Activated CD8-positive, alpha-beta memory T cell treated with anti-CD3 and anti-CD28 coated beads, Interleukin-2, amount 50 U/mL, for 24 hours (primary cell): ENCODE data around the gene EBI3.
"Not testable (repeated sequence)": the region's sequence is repeated elsewhere in the genome, so short reads cannot be mapped to it uniquely, and the experiment has no call there.

Source experiments
- DNase-seq: peaks from one replicate; pipeline ENCODE4 v3.0.0-alpha.2; 2020; ENCODE audit errors: extremely low read depth

EBI3 gene

DNA sequence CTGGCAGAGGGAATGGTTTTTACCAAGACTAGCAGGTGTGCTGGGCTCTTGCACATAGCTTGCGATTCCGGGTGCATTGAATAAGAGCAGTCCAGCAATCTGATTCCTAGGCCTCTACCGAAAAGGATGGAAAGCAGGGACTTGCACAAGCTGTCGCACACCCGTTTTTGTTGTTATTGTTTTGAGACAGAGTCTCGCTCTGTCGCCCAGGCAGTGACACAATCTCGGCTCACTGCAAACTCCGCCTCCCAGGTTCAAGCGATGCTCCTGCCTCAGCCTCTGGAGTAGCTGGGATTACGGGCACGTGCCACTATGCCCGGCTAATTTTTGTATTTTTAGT, 5.5 kb downstream of the EBI3 start:
- DNase-seq = no peak

- not testable (repeated sequence) for DNase-seq
Observed at GRCh38 chr19:4237510-4237909, 8.2 kb downstream of the EBI3 start.

DNA sequence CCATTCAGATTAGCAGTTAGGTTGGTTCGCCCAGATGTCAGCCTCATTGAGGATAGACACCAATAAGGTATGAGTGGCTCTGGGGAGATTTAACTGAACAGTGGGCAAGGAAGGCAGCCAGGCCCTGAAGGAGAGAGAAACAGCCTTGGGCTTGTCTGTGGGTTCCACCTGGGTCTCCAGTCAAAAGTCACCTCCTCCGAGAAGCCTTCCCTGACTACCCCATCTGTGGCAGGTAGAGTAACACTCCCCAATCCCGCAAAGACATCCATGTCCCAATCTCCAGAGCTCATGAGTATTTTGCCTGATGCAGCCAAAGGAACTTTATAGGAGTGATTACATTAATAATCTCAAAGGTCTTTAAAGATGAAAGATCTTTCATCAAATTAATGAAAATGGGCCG, 9.5 kb downstream of the EBI3 start:
- DNase-seq = no peak

GRCh38 chr19:4241824-4242430, 12.6 kb downstream of the EBI3 start:
- no peak for DNase-seq

GRCh38 chr19:4245938-4246337, 16.6 kb downstream of the EBI3 start:
- not testable (repeated sequence) for DNase-seq

DNA sequence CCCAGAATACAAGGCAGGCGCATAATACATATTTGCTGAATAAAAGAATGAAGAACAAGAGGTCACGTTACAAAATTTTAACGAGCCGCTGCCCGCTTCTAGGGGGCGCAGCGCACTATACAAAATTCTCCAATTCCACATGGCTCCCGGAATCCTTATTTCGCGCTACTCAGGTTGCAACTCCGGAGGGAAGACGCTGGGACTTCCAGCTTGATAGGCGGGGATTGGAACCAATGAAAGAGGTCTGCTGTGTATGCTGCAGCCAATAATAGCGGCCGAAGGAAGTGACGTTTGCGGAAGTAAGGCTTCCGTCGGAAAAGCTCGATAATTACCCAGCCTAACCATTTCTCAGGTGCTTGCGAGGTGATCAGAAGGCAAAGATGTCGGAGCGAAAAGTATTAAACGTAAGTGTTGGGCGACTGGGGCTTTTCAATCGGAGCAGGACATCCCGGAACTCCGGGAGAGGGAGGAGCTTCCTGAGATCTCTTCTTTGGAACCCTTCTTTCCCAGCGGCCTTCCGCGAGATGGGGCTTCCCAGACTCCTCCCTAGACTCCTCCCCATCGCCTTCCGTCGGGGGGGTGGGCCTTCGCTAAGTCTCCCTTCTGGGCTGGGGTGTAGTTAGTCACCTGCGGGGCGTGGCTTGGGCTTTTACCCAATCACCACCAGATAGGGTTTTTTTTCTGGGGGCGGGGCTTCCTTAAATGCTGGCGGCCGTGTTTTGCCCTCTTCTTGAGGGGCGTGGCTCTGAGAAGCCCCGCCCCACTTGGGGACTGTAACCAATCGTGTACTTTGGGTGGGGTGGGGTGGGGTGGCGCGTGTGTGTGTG, 17.7 kb downstream of the EBI3 start, which contains the start of gene YJU2:
TSS of gene YJU2 (plus strand) at position 314 of the 827 bp plus-strand sequence. CDS start at position 381, 67 bp downstream.
- peak; percentile 98 for DNase-seq

- DNase-seq = no peak
Observed at GRCh38 chr19:4256563-4256962, 27.2 kb downstream of the EBI3 start.

GRCh38 chr19:4257025-4257424, 27.7 kb downstream of the EBI3 start:
- no peak for DNase-seq

- DNase-seq = no peak
Observed at GRCh38 chr19:4258181-4258580, 28.9 kb downstream of the EBI3 start.

DNA sequence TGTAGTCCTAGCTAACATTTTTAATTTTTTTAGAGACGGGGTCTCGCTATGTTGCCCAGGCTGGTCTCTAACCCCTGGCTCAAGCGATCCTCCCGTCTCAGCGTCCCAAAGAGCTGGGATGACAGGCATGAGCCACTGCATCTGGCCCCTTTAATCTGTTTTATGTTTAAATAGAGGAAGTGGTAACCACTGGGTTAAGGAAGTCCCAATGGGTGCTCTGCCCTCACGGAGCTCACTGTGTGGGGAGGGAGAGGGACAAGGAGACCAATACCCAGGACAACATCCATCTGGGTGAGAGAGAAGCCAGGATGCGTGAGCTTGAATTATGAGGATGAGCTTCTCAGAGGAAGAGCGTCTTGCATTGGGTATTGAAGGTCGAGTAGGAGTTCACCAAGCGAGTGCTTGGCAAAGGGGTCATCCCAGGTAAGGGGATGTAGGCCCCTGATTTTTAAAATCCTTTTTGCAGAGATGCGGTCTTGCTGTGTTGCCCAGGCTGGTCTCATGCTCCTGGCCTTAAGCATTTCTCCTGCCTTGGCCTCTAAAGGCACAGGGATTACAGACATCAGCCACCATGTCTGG, 31.4 kb downstream of the EBI3 start:
- DNase-seq = no peak

- DNase-seq = no peak
Observed at GRCh38 chr19:4264812-4265211, 35.5 kb downstream of the EBI3 start.

DNA sequence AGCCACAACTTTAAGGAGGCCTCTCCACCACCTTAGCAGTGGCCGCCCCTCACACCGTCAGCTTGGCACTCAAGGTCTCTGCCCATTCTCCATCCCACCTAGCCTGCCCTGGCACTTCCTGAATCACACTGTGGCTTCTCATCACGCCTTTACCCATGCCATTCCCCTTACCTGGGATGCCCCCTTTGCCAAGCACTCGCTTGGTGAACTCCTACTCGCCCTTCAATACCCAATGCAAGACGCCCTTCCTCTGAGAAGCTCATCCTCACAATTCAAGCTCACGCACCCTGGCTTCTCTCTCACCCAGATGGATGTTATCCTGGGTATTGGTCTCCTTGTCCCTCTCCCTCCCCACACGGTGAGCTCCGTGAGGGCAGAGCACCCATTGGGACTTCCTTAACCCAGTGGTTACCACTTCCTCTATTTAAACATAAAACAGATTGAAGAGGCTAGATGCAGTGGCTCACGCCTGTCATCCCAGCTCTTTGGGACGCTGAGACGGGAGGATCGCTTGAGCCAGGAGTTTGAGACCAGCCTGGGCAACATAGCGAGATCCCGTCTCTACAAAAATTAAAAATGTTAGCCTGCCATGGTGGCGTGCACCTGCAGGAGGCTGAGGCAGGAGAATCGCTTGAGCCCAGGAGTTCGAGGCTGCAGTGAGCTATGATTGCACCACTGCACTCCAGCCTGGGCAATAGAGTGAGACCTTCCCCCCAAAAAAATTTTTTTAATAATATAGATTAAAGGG, 37.1 kb downstream of the EBI3 start:
- no peak for DNase-seq

DNA sequence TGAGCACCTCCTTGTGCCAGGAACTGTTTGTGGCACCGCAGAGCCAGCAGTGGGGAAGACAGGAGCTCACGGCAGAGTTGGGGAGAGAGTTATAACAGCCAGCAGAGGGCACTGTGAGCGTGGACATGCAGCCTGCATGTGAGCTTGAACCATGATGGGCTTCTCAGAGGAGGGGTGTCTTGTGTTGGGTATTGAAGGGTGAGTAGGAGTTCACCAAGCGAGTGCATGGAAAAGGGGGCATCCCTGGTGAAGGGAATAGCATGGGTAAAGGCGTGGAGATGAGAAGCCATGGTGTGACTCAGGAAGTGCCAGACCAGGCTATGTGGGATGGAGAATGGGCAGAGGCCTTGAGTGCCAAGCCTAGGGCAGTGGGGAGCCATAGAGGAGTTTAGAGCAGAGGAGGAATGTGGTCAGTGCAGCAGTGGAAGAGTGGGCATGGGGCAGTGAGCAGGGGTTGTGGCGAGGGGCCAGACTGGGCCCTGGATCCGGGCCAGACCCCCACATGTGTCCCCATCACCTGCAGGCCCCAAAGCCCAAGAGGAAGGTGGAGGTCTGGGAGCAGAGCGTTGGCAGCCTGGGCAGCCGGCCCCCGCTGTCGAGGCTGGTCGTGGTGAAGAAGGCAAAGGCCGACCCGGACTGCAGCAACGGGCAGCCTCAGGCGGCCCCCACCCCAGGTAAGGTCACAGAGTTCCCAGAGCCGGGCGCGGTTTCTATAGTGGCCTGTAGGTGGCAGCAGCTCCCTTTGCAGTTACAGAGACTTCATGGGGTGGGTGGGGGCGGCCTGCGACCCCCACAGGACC, 38.0 kb downstream of the EBI3 start:
- peak; percentile 14 for DNase-seq

- no peak for DNase-seq
Observed at GRCh38 chr19:4267901-4268815, 38.8 kb downstream of the EBI3 start.

DNA sequence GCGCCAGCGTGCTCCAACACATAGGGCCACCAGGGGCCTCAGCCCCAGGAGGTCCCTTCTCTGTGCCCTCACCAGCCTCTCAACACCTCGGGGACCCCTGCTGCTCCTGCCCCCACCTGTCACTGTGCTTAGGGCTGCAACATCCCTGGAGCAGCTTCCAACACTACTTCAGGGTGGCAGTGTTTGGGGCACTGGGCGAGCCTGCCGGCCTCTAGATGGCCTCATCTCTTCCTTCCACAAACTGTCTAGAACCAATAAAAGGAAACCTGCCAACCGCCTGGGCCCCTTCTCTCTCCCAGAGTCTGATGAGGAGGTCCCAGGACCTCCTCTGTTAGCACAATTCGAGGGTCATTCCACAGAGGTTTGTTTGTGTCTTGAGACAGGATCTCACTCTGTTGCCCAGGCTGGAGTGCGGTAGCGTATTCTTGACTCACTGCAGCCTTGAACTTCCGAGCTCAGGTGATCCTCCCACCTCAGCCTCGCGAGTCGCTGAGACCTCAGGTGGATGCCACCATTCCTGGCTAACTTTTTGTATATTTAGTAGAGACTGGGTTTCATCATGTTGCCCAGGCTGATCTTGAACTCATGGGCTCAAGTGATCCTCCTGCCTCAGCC, 39.6 kb downstream of the EBI3 start:
- DNase-seq = no peak

DNA sequence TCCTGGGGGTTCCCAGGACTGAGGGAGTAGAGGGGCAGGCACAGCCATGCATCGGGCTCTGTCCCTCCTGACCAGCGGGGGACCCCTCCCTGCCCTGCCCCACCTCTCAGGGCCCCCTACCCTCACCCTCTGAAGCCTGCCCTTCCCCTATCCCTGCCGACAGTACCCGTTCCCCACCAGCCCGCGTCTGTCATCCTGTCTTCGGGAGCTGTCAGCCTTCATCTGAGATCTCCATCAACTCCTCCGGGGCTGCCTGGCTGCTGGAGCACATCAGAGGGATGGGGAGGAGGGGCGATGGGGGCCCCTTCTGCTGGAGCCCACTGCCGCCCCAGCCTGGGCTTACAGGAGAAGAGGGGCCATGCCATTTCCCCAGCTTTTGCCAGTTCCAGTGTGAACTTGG, 43.6 kb downstream of the EBI3 start:
- no peak for DNase-seq

GRCh38 chr19:4274321-4274686, 45.0 kb downstream of the EBI3 start:
- DNase-seq = not testable (repeated sequence)

- no peak for DNase-seq
Observed at GRCh38 chr19:4277191-4277696, 47.9 kb downstream of the EBI3 start.

- DNase-seq = no peak
Observed at GRCh38 chr19:4278010-4278409, 48.7 kb downstream of the EBI3 start.
